Pulmonary artery endothelial cell (primary cell): ENCODE results near the gene RSPH10B. TPM values are rescaled to one million over a fixed set of nuclear protein-coding genes. Genes with fewer than 3 reads are reported as not detected.
"Not testable (repeated sequence)": the region's sequence is repeated elsewhere in the genome, so short reads cannot be mapped to it uniquely, and the experiment has no call there.

Experiments
- DNase-seq: peaks from one replicate; pipeline ENCODE4 v3.0.0-alpha.2; 2011; ENCODE audit warnings: low read depth, low spot score
- total RNA-seq: library from RNA; depleted of rRNA; stranded (reverse); fragments of >200 nt; gene quantifications from 2 replicates; pipeline ENCODE4 v1.2.3, GENCODE V29; 2014

RSPH10B gene
- total RNA-seq = 0.07 and 0.13 TPM in 2 replicates

- not testable (repeated sequence) for DNase-seq
Observed at GRCh38 chr7:5970347-5970911, at the start of gene RSPH10B. Gene RSPH10B (minus strand): TSS chr7:5970689. CDS start chr7:5967116, 3,573 bp downstream.

GRCh38 chr7:6016653-6016966 lies 46.1 kb upstream of the RSPH10B start:
- DNase-seq = no peak

GRCh38 chr7:6015917-6016652 lies 45.6 kb upstream of the RSPH10B start:
- DNase-seq = no peak

- DNase-seq = no peak
Observed at GRCh38 chr7:6012355-6013104, 42.0 kb upstream of the RSPH10B start.

- no peak for DNase-seq
Observed at GRCh38 chr7:6011541-6011940, 41.1 kb upstream of the RSPH10B start.

GRCh38 chr7:6010370-6010769 lies 39.9 kb upstream of the RSPH10B start:
- DNase-seq = not testable (repeated sequence)

GRCh38 chr7:6008668-6009611 lies 38.5 kb upstream of the RSPH10B start, which contains the start of the genes AIMP2 and PMS2:
Gene AIMP2 (plus strand): TSS chr7:6009272. CDS start chr7:6009364, 92 bp downstream.
Gene PMS2 (minus strand): TSS chr7:6009049. CDS start chr7:6009019, 30 bp downstream.
- DNase-seq = peak; percentile 96

GRCh38 chr7:6007835-6008590 lies 37.5 kb upstream of the RSPH10B start:
- not testable (repeated sequence) for DNase-seq

- DNase-seq = no peak
Observed at GRCh38 chr7:6007386-6007785, 36.9 kb upstream of the RSPH10B start.

GRCh38 chr7:5997210-5997808 lies 26.8 kb upstream of the RSPH10B start:
- peak; percentile 19 for DNase-seq

- not testable (repeated sequence) for DNase-seq
Observed at GRCh38 chr7:5987061-5987460, 16.6 kb upstream of the RSPH10B start.

- not testable (repeated sequence) for DNase-seq
Observed at GRCh38 chr7:5979680-5980314, 9.3 kb upstream of the RSPH10B start.

- not testable (repeated sequence) for DNase-seq
Observed at GRCh38 chr7:5973580-5973979, 3.1 kb upstream of the RSPH10B start.

- not testable (repeated sequence) for DNase-seq
Observed at GRCh38 chr7:5963810-5964209, 6.7 kb downstream of the RSPH10B start.

GRCh38 chr7:5963205-5963604 lies 7.3 kb downstream of the RSPH10B start:
- DNase-seq = not testable (repeated sequence)

GRCh38 chr7:5934945-5935450 lies 35.5 kb downstream of the RSPH10B start:
- DNase-seq = not testable (repeated sequence)

- DNase-seq = not testable (repeated sequence)
Observed at GRCh38 chr7:5931905-5932644, 38.4 kb downstream of the RSPH10B start.

- not testable (repeated sequence) for DNase-seq
Observed at GRCh38 chr7:5931250-5931649, 39.2 kb downstream of the RSPH10B start.
